ENCODE data around the gene ANTKMT.

Gene ANTKMT

DNA sequence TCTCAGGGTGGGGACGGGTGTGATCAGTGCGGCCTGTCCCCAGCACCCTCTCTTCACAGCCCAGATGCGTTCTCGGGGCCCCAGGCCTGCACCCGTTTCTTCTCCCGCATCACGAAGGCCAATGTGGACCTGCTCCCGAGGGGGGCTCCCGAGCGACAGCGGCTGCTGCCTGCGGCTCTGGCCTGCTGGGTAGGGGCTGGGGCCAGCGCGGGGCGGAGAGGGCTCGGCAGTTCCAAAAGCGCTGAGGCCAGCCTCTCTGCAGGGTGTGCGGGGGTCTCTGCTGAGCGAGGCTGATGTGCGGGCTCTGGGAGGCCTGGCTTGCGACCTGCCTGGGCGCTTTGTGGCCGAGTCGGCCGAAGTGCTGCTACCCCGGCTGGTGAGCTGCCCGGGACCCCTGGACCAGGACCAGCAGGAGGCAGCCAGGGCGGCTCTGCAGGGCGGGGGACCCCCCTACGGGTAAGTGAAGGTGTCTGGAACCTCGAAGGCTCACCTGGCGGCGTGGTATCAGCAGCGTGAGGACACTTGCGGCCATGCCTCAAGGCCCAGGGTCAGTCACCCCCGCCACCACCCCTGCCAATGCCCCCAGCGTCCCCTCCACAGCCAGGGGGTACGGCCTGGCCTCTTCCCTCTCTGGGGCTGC lies 44.0 kb downstream of the ANTKMT start:
- DNase-seq (ENCODE audit: low read depth): no peak

- no peak for DNase-seq (ENCODE audit: low read depth)
Observed at GRCh38 chr16:765488-765865, 44.5 kb downstream of the ANTKMT start.

- DNase-seq (ENCODE audit: low read depth): no peak
Observed at GRCh38 chr16:766008-766819, 45.3 kb downstream of the ANTKMT start.

GRCh38 chr16:766820-767640 lies 46.1 kb downstream of the ANTKMT start:
- no peak for DNase-seq (ENCODE audit: low read depth)

GRCh38 chr16:767743-768235 lies 46.8 kb downstream of the ANTKMT start:
- no peak for DNase-seq (ENCODE audit: low read depth)

- no peak for DNase-seq (ENCODE audit: low read depth)
Observed at GRCh38 chr16:768428-768827, 47.5 kb downstream of the ANTKMT start.

DNA sequence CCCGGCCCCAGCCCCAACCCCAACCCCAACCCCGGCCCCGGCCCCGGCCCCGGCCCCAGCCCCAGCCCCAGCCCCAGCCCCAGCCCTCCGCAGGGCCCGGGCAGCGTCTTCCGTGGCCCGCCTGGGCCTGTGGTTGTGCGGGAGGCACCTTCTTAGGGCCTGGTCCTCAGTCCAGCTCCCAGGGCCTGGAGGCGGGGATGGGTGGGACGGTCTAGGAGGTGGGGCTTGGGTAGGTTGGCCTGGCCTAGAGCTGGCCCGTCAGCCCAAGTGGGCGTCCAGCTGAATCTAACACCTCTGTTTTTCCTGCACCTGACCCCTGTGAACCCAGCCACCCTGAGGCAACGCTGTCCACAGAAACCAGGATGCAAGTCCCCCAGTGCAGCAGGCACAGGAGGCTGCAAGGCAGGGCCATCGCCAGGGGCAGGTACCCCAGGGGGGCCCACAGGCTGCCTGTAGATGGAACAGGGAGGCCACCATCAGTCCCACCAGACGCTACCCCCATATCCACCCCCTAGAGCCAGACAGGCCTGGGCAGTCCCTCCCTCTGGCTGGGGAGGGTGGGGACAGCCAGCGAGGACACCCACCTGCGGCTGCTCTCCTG lies 48.3 kb downstream of the ANTKMT start:
- DNase-seq (ENCODE audit: low read depth): no peak

DNA sequence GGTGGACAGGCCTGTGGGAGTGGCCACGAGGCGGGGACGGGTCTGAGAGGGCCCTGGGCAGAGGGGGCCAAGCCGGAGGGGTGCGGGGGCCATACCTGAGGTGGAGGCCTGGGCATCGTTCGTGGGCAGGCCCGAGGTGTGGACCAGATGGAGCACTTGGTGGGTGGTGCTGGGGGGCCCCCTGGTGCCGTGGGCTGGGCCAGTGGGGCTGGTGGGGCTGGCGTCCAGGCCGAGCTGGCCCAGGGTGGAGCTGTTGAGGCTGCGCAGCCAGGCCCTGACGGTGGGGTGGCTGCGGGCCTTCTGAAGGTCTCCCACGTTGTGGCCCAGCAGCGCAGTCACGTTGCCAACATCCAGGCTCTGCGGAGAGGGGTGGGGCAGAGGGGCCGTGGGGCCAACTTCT lies 49.0 kb downstream of the ANTKMT start:
- no peak for DNase-seq (ENCODE audit: low read depth)

- no peak for DNase-seq (ENCODE audit: low read depth)
Observed at GRCh38 chr16:770411-770810, 49.5 kb downstream of the ANTKMT start.
